ENCODE data around the gene NPTXR.

Gene NPTXR

GRCh38 chr22:38850941-38851849 is 7.4 kb upstream of the NPTXR start:
- TF ChIP-seq, protein P1, sequence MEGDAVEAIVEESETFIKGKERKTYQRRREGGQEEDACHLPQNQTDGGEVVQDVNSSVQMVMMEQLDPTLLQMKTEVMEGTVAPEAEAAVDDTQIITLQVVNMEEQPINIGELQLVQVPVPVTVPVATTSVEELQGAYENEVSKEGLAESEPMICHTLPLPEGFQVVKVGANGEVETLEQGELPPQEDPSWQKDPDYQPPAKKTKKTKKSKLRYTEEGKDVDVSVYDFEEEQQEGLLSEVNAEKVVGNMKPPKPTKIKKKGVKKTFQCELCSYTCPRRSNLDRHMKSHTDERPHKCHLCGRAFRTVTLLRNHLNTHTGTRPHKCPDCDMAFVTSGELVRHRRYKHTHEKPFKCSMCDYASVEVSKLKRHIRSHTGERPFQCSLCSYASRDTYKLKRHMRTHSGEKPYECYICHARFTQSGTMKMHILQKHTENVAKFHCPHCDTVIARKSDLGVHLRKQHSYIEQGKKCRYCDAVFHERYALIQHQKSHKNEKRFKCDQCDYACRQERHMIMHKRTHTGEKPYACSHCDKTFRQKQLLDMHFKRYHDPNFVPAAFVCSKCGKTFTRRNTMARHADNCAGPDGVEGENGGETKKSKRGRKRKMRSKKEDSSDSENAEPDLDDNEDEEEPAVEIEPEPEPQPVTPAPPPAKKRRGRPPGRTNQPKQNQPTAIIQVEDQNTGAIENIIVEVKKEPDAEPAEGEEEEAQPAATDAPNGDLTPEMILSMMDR (conservative IDR thresholded peaks at IDR 0.05; ENCODE audit: low read depth, low read length) = no peak
- no peak overlapping the region for H3K4me3 ChIP-seq (ENCODE audit: low read length)
- peak; percentile 68 for DNase-seq (ENCODE audit: low read depth)

DNA sequence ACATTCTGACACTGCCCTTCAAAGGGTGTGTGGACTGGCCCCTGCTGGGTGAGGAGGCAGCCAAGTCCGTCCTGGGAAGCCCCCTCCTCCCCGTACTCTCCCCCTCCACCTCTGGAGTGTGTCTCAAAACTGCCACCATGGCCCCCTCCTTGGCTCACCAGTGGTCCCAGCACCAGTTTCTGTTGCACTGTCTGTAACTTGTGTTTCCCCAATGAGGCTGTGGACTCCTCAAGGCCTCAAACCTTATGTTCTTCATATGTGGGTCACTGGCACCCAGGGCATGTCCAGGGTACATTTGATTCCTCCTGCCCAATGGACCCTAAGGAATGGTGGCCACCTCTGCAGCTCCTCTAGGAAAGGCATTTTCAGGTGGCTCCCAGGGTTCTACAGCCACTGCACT is 6.6 kb upstream of the NPTXR start:
- TF ChIP-seq, protein P1 (conservative IDR thresholded peaks at IDR 0.05; ENCODE audit: low read depth, low read length) = no peak
- no peak for DNase-seq (ENCODE audit: low read depth)
- no peak overlapping the region for H3K4me3 ChIP-seq (ENCODE audit: low read length)

- TF ChIP-seq, protein P1 (conservative IDR thresholded peaks at IDR 0.05; ENCODE audit: low read depth, low read length) = no peak
- H3K4me3 ChIP-seq (ENCODE audit: low read length) = no peak overlapping the region
- DNase-seq (ENCODE audit: low read depth) = no peak
These were observed 6.0 kb upstream of the NPTXR start for GRCh38 chr22:38849811-38850210.

GRCh38 chr22:38846412-38846811 is 2.6 kb upstream of the NPTXR start:
- TF ChIP-seq, protein P1 (conservative IDR thresholded peaks at IDR 0.05; ENCODE audit: low read depth, low read length) = no peak
- no peak for DNase-seq (ENCODE audit: low read depth)
- no peak overlapping the region for H3K4me3 ChIP-seq (ENCODE audit: low read length)

- H3K4me3 ChIP-seq (ENCODE audit: low read length) = no peak overlapping the region
- TF ChIP-seq, protein P1 (conservative IDR thresholded peaks at IDR 0.05; ENCODE audit: low read depth, low read length) = no peak
- no peak for DNase-seq (ENCODE audit: low read depth)
These were observed 1.3 kb upstream of the NPTXR start for GRCh38 chr22:38845004-38845740.

GRCh38 chr22:38844315-38845003 is 631 bp upstream of the NPTXR start:
- no peak for DNase-seq (ENCODE audit: low read depth)
- H3K4me3 ChIP-seq (ENCODE audit: low read length) = peak overlapping the region; percentile 27
- TF ChIP-seq, protein P1 (conservative IDR thresholded peaks at IDR 0.05; ENCODE audit: low read depth, low read length) = no peak
